HG03139 (cell line): ENCODE data around the gene RAB27B.

Source experiments
- ATAC-seq: cut with Tn5 transposase; IDR thresholded peaks from one replicate; pipeline ENCODE4 v1.9.1; 2021; ENCODE audit not compliant: unreplicated experiment

Gene RAB27B

DNA sequence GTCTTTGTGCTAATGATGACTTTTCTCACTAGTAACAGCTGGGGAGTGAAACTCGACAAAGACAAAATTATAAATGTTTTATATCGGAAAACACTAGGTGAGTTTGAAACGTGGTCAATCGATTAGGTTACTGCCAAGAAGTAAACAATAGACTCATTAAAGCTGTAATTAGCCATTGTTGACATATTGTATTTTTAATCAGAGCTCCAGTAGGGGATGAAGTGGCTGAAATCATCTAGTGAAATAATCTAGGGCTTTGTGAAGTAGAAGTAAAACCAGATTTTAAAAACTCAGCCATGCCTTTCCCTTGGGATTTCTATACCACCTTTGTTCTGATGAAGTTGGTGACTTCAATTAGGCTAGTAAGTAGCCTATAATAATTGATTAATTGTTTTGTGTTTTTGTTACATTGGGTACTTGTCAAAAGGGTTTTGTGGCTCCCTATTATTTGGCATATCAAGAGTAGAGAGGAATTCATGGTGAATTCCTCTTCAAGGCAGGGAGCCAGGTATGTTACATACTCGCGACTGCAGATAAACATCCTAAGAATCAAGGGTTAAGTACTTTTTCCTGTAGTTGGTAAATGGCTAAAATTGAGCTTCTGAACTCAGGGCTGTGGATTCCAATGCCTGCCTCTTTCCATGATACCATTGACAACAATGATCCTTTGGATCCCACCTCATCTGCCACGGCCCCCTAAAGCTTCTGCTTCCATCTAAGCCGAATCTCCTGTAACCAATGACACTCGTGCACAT lies 31.6 kb downstream of the RAB27B start:
- no peak for ATAC-seq

GRCh38 chr18:54860941-54861340 lies 32.7 kb downstream of the RAB27B start:
- ATAC-seq, result no peak

DNA sequence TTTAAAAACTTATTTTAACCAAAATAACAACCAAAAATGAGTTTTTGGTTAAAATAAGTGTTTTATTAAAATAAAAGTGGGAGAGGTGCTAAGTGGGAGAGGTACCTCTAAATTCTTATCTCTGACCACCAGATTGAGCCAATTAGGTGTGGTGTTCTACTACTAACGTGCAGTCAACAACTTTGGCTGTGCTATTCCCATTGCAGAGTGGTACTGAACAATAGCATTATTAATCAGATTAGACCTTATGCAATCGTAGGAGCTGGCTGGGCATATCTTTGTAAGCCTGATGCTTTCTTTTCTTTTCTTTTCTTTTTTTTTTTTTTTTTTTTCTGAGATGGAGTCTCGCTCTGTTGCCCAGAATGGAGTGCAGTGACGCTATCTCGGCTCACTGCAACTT lies 38.9 kb downstream of the RAB27B start:
- no peak for ATAC-seq

- no peak for ATAC-seq
Observed at GRCh38 chr18:54871231-54871630, 43.0 kb downstream of the RAB27B start.

DNA sequence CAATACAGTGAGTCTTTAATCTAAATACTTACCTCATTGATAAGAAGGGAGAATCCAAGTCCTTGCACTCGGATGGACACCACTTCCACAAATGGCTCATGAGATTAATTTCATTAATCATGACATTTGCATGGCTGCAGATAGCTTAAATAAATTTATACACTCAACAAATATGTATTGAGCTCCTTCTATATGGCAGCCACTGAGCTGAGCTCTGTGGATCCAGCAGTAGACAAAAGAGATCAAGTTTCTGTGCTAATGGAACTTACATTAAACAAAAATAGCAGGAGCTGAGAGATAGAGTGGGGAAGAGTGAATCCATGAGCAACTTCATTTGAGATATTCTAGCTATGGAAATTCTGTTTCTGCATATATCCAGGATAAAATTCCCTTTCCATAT lies 44.4 kb downstream of the RAB27B start:
- ATAC-seq, result no peak

- no peak for ATAC-seq
Observed at GRCh38 chr18:54873884-54874255, 45.6 kb downstream of the RAB27B start.

DNA sequence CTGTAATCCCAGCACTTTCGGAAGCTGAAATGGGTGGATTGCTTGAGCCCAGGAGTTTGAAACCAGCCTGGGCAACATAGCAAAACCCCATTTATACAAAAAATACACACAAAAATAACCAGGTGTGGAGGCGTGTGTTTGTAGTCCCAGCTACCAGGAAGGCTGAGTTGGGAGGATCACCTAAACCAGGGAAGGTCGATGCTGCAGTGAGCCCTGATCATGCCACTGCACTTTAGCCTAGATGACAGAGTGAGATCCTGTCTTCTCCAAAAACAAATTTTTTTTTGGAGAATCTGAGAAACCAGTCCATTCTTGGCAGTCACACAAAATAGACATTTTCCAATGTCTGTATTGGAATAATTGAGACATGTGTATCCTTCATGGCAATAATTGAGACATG lies 46.8 kb downstream of the RAB27B start:
- no peak for ATAC-seq

- ATAC-seq, result no peak
Observed at GRCh38 chr18:54877076-54877475, 48.8 kb downstream of the RAB27B start.

DNA sequence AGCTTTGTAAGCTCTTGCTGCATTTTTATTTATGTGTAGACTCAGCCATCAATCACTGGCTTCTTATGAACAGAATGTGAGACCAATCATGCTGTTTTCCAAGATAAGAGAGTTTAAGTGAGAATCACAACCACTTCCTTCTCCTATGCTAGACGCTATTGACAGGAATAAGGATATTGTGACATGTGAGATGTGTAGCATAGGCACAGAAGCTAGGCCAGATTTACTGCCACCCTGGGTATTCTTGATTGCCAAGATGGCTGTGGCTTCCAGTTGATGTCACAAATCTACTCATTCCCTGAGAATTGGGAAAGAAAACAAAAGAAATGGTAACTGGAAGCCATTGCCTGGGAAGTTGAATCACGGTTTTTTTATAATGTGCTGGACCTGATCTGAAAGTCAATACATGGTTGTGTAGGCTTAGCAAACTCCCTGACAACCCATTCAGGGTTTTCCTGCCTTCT lies 49.9 kb downstream of the RAB27B start:
- no peak for ATAC-seq

DNA sequence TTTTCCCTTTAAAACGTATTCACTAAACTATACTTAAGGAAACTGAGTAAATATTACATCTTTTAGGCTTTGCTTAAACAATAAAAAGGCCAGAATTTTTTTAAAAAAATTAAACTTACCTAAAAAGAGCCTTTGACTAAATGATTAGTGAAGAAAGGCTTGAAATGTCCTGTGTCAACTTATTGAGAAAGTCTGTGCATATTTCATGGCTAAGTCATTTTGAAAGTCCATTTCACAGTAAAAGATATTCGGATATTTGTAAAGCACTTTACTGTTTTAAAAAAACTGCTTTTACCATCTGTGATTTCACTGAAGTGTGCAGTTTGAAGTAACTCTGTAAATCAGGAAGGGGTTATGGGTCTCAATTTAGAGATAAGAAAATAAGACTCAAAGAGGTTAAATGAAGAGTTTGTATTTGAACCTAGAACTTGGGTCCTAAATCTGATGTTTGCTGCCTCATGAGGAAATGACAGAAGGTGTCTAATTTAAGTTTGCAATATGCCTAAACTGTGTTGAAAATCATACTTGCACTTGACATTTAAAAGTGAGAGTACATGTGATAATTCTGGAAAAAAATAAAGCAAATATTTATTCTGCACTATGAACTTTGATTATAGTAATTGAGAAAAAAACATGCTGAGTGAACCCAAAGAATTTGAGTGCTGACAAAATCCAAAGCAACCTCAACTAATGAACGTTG lies 50.5 kb downstream of the RAB27B start:
- no peak for ATAC-seq

GRCh38 chr18:54879691-54880090 lies 51.4 kb downstream of the RAB27B start:
- no peak for ATAC-seq

GRCh38 chr18:54880395-54881105 lies 52.3 kb downstream of the RAB27B start:
- ATAC-seq, result no peak

DNA sequence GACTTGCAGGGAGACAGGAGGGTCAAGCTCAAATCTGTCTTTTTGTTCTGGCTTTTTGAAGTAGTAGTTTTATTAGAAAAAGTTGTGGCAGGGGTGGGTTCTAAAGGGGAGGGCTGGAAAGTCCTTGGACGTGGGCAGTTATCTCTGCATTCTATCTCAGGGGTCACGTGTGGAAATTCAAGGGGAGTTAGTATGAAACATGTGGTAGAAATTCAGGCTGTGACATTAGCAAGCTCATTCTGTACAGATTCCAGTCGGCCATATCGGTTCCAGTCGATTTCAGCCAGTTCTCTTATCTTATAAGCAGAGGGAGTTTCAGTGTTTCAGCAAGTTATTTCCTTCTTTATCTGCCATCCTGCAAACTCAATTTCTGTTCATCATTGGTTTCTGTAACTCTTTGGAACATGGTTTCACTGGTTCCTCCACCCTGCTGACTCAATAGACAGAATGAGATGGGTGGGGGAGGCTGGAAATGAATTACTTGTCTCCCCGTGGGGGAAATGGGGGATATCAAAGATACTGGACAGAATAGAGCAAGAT lies 53.0 kb downstream of the RAB27B start:
- no peak for ATAC-seq

GRCh38 chr18:54882318-54882717 lies 54.0 kb downstream of the RAB27B start:
- no peak for ATAC-seq

GRCh38 chr18:54883816-54884604 lies 55.7 kb downstream of the RAB27B start:
- ATAC-seq, result no peak

DNA sequence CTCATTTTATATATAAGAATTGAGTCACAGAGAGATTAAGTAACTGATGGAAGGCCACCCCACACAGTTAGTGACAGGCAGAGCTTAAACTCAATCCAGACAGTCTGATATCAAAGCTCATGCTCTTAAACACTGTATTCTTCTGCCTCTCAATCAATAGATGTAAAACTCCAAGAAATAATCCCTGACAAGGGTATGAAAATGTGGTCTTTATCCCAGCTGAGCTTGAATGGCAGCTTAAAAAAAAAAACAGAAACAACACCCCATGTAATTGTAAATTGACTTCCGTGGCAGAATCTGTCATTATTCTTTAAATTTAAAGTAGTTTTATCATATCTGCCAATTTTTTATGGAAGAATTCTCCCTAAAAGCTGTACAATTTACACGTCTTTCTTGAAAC lies 60.1 kb downstream of the RAB27B start:
- ATAC-seq, result no peak

DNA sequence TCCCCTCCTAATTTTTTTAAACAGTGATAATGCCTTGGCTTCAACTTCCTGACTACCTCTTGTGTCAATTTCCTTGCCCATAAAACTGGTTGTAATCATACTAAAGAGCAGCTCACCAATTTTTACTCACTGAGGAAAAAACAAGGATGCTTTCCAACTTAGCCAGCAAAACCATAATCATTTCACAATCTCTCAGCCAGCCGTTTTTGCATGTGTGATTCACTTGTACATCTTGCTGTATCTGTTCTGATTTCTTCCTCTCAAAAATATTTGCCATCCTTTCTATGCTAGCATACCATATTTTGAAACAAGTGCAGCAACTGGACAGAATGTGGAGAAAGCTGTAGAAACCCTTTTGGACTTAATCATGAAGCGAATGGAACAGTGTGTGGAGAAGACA lies 60.7 kb downstream of the RAB27B start:
- no peak for ATAC-seq

GRCh38 chr18:54899500-54899899 lies 71.2 kb downstream of the RAB27B start:
- no peak for ATAC-seq

DNA sequence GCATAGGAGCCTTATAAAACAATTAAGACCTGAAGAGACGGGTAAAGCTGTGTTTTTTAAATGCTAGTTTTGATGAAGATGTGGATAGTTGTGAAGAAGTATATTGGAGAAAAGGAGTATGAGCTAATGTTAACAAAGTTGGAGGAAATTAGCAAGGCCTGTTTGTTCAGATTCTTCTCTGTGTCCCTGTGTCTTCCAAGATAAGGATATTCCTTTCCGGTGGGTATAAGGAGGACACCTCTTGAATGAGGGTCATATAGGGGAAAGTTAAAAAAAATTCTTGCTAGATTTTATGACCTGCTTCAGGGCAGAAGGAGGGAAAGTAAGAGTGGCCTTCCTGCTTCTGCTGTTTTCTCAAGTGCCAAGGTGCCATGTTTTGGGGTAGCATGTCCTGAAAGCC lies 72.0 kb downstream of the RAB27B start:
- no peak for ATAC-seq

DNA sequence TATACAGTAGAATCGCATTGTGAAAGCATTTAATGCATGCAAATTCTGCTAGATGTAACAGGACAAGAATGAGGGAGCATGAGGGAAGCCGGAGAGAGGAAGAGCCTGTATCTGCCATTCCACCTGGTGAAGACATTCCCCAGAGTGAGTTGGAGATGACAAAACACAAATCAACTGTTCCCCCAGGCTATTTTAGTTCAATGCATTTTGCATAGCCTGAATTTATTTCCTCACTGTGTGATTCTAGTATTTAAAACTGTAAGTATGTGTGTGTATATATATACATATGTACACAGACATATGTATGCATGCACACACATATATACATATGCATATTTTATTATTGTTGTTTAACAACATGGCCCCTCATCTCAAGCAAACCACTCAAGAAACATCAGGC lies 76.3 kb downstream of the RAB27B start:
- no peak for ATAC-seq

- ATAC-seq, result no peak
Observed at GRCh38 chr18:54905629-54906028, 77.4 kb downstream of the RAB27B start.
